ENCODE results near the gene SMYD3.

GRCh38 chr1:245978915-245979314, 528.2 kb downstream of the SMYD3 start:
- no peak for TF ChIP-seq CTCF (IDR thresholded peaks at IDR 0.05; ENCODE audit: insufficient read depth, low read length, poor library complexity, severe bottlenecking)
- TF ChIP-seq EZH2phosphoT487 (conservative IDR thresholded peaks at IDR 0.05; ENCODE audit: low read length) = no peak
